ENCODE results near the gene IGBP1. TPM values are rescaled to one million over a fixed set of nuclear protein-coding genes. Genes with fewer than 3 reads are reported as not detected.
"Not testable (repeated sequence)": the region's sequence is repeated elsewhere in the genome, so short reads cannot be mapped to it uniquely, and the experiment has no call there.

Gene IGBP1
- total RNA-seq, 1 donor from 2014 or later = 69.1 TPM

- no peaks in the 10 kb centered on the region for H3K36me3 Mint-ChIP-seq (ENCODE audit: low read depth, unreplicated experiment)
- peaks cover 4% of the 10 kb centered on the region for H3K27me3 Mint-ChIP-seq (ENCODE audit: unreplicated experiment)
- no peaks in the 10 kb centered on the region for H3K4me1 Mint-ChIP-seq (ENCODE audit: unreplicated experiment)
- H3K9me3 Mint-ChIP-seq (ENCODE audit: unreplicated experiment) = no peaks in the 10 kb centered on the region
- no peak for TF ChIP-seq CTCF (IDR thresholded peaks at IDR 0.05; ENCODE audit: unreplicated experiment)
- no peak overlapping the region for H3K4me3 Mint-ChIP-seq (ENCODE audit: unreplicated experiment)
- DNase-seq (ENCODE audit: low spot score) = no peak
- no peak overlapping the region for H3K27ac Mint-ChIP-seq (ENCODE audit: unreplicated experiment)
Measured at GRCh38 chrX:70117738-70118137, 15.5 kb upstream of the IGBP1 start.

GRCh38 chrX:70123014-70123413 is 10.2 kb upstream of the IGBP1 start:
- H3K9me3 Mint-ChIP-seq (ENCODE audit: unreplicated experiment); H3K27ac Mint-ChIP-seq (ENCODE audit: unreplicated experiment); H3K36me3 Mint-ChIP-seq (ENCODE audit: low read depth, unreplicated experiment); H3K27me3 Mint-ChIP-seq (ENCODE audit: unreplicated experiment); DNase-seq (ENCODE audit: low spot score); H3K4me3 Mint-ChIP-seq (ENCODE audit: unreplicated experiment); H3K4me1 Mint-ChIP-seq (ENCODE audit: unreplicated experiment): not testable (repeated sequence)

- DNase-seq (ENCODE audit: low spot score) = no peak
- Mint-ChIP-seq H3K27ac (ENCODE audit: unreplicated experiment) (no peak overlapping the region), H3K27me3 (ENCODE audit: unreplicated experiment) (peaks cover 1% of the 10 kb centered on the region), H3K4me3 (ENCODE audit: unreplicated experiment) (no peak overlapping the region), H3K36me3 (ENCODE audit: low read depth, unreplicated experiment) (no peaks in the 10 kb centered on the region), H3K9me3 (ENCODE audit: unreplicated experiment) (no peaks in the 10 kb centered on the region), H3K4me1 (ENCODE audit: unreplicated experiment) (peaks cover 2% of the 10 kb centered on the region)
- TF ChIP-seq CTCF (IDR thresholded peaks at IDR 0.05; ENCODE audit: unreplicated experiment) = no peak
Measured at GRCh38 chrX:70124678-70125077, 8.6 kb upstream of the IGBP1 start.

GRCh38 chrX:70128071-70128470 is 5.2 kb upstream of the IGBP1 start:
- Mint-ChIP-seq H3K4me3 (ENCODE audit: unreplicated experiment) (no peak overlapping the region), H3K27ac (ENCODE audit: unreplicated experiment) (no peak overlapping the region), H3K9me3 (ENCODE audit: unreplicated experiment) (no peaks in the 10 kb centered on the region), H3K27me3 (ENCODE audit: unreplicated experiment) (peaks cover 4% of the 10 kb centered on the region), H3K4me1 (ENCODE audit: unreplicated experiment) (peaks cover 2% of the 10 kb centered on the region), H3K36me3 (ENCODE audit: low read depth, unreplicated experiment) (no peaks in the 10 kb centered on the region)
- DNase-seq (ENCODE audit: low spot score) = no peak
- no peak for TF ChIP-seq CTCF (IDR thresholded peaks at IDR 0.05; ENCODE audit: unreplicated experiment)

- Mint-ChIP-seq H3K4me3 (ENCODE audit: unreplicated experiment) (no peak overlapping the region), H3K9me3 (ENCODE audit: unreplicated experiment) (no peaks in the 10 kb centered on the region), H3K27ac (ENCODE audit: unreplicated experiment) (no peak overlapping the region), H3K36me3 (ENCODE audit: low read depth, unreplicated experiment) (no peaks in the 10 kb centered on the region), H3K27me3 (ENCODE audit: unreplicated experiment) (peaks cover 7% of the 10 kb centered on the region), H3K4me1 (ENCODE audit: unreplicated experiment) (peaks cover 7% of the 10 kb centered on the region)
- TF ChIP-seq CTCF (IDR thresholded peaks at IDR 0.05; ENCODE audit: unreplicated experiment) = no peak
- no peak for DNase-seq (ENCODE audit: low spot score)
Measured at GRCh38 chrX:70129816-70130215, 3.4 kb upstream of the IGBP1 start.

- Mint-ChIP-seq H3K27ac (ENCODE audit: unreplicated experiment) (no peak overlapping the region), H3K4me3 (ENCODE audit: unreplicated experiment) (no peak overlapping the region), H3K9me3 (ENCODE audit: unreplicated experiment) (no peaks in the 10 kb centered on the region), H3K27me3 (ENCODE audit: unreplicated experiment) (peaks cover 9% of the 10 kb centered on the region), H3K36me3 (ENCODE audit: low read depth, unreplicated experiment) (peaks cover 4% of the 10 kb centered on the region), H3K4me1 (ENCODE audit: unreplicated experiment) (peaks cover 13% of the 10 kb centered on the region)
- TF ChIP-seq CTCF (IDR thresholded peaks at IDR 0.05; ENCODE audit: unreplicated experiment) = no peak
- DNase-seq (ENCODE audit: low spot score) = no peak
Measured at GRCh38 chrX:70132224-70132623, 1.0 kb upstream of the IGBP1 start.
